HG02943 (cell line): ENCODE results near the gene BCL7C.
"Not testable (repeated sequence)": the region's sequence is repeated elsewhere in the genome, so short reads cannot be mapped to it uniquely, and the experiment has no call there.

ENCODE experiments used
- ATAC-seq: cut with Tn5 transposase; IDR thresholded peaks from one replicate; pipeline ENCODE4 v1.9.1; 2021; ENCODE audit warnings: mild to moderate bottlenecking, low read depth, moderate library complexity; ENCODE audit not compliant: unreplicated experiment

Gene BCL7C

DNA sequence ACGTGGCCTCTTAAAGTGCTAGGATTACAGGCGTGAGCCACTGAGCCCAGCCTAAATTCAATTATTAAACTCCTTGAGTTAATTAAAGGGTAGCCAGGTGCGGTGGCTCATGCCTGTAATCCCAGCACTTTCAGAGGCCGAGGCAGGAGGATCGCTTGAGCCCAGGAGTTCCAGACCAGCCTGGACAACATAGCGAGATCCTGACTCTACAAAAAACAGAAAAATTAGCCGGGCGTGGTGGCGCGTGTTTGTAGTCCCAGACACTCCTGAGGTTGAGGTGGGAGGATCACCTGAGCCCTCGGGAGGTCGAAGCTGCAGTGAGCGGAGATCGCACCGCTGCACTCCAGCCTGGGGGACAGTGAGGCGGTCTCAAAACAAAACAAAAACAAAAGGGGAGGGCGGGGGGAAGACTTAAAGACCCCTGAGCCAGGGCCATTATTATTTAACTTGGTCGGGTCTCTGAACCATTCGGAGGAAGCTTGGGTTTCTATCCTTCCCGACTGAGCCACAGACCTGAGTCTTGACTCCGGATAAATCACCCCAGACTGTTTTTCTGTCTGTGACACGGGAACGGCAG, 19.5 kb downstream of the BCL7C start:
- no peak for ATAC-seq

DNA sequence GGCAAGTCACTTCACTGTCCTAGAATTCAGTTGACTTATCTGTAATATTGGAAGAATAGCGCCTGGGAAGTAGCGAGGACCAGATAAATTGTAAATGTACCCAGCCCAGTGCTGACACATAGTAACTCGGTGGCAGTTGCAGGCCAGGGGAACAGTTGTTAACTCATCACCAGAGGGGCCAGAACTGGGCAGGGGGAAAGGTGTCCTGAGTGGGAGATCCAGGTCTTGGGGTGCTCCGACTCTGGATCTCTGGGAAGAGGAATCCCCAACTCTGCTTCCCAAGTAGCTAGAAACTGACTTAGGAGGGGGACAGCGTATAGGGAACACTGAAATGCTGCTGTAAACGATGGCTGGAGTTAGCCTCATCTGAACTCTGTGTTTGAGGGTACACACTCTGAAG, 23.0 kb downstream of the BCL7C start:
- no peak for ATAC-seq

DNA sequence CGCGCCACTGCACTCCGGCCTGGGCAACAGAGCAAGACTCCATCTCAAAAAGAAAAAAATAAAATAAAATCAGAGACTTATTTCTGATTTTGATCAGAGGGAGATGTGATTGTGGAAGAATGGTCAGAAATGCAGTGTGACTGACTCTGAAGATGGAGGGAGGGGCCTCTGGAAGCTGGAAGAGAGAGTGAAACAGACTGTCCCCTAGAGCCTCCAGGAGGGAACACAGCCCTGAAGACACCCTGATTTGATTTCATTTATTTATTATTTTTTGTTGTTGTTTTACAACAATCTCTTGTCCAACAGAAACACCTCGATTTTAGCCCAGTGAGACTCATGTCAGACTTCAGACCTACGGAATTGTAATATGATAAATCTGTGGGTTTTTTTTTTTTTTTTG, 26.1 kb downstream of the BCL7C start:
- ATAC-seq: no peak

DNA sequence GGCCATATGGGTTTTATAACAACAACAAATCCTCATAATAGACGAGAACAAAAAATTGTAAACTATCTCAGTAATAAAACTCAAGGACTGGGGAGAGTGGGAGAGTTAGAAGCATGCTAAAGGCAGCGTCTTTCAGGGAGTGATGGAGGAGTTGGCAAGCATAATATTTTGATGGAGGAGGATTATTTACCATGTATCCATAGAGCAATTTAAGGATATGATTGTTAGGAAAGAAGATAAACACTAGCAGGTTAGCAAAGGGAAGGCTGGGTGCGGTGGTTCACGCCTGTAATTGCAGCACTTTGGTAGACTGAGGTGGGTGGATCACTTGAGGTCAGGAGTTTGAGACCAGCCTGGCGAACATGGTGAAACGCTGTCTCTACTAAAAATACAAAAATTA, 27.8 kb downstream of the BCL7C start:
- no peak for ATAC-seq

DNA sequence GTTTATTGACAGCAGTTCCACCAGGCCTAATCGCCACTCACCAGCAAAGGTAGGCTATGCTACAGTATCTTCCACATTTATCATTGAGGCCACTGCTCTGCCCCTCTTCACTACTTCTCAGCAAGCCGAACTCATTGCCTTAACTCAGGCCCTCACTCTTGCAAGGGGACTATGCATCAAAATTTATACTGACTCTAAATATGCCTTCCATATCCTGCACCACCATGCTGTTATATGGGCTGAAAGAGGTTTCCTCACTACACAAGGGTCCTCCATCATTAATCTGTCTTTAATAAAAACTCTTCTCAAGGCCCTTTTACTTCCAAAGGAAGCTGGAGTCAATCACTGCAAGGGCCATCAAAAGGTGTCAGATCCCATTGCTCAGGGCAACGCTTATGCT, 30.7 kb downstream of the BCL7C start:
- ATAC-seq: not testable (repeated sequence)

DNA sequence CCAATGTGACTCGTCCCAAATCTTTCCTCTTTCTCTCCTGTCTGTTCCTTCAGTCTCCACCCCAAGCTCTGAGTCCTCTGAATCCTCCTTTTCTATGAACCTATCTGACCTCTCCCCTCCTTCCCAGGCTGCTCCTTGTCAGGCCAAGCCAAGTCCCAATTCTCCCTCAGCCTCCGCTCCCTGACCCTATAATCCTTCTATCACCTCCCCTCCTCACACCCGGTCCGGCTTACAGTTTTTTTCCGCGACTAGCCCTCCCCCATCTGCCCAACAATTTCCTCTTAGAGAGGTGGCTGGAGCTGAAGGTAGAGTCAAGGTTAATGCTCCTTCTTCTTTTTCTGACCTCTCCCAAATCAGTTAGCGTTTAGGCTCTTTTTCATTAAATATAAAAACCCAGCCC, 33.1 kb downstream of the BCL7C start:
- not testable (repeated sequence) for ATAC-seq

DNA sequence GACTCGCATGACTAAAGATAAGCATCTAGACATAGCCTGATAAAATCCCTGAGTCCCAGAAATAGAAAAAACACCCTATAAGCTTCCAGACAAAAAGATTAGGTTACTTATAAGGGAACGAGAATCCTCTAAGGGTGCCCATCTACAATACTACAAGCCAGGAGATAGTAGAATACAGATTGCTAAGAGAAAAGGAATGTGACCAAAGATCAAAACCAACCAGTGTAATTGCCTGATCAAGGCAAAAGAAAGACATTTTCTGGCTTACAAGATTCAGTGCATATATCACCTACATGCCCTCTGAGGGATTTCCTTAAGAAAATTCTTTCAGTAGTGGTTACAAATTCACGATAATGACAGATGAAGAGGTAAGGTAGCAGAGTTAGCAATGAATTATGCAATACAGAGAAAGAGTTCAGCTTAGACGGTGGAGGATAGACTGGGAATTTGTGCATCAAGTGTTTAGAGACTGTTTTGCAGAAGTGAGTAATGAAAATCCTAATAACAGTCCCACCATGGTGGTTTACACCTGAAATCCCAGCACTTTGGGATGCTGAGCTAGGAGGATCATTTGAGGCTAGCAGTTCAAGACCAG, 35.0 kb downstream of the BCL7C start:
- no peak for ATAC-seq

DNA sequence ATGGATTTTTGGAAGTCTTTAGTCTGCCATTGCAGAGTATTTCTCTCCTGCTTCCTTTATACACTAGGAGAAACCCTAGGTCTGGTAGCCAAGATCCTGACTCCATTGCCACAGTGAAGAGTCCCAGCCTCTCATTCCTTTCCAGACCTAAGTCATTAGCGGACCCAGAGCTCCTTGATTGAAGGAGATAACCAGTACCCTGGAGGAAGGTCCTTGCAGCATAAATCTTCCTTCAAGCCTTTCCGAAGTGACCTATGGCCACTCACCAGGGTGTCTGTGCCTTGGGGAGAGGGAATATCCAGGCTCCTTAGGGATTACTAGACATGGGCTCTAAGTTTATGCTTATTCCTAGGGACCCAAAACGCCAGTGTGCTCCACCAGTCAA, 35.8 kb downstream of the BCL7C start:
- no peak for ATAC-seq

DNA sequence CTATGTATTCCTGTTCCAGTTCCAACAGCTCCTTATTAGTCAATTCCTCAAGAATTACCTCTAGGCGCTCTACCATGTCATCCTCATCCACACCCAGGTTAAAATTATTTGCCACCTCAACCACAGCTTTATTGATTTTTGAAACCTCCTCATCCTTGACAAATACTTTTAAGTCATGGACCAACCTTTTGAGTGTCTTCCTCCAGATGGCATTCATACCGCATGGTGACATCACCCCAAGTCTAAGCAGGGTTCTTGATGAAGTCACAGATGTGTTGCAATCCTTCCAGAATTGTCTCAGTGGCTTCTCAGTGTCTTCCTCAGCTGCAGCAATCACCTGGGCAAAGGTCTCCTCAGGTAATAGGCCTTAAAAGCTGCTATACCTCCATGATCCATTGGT, 40.1 kb downstream of the BCL7C start:
- no peak for ATAC-seq

DNA sequence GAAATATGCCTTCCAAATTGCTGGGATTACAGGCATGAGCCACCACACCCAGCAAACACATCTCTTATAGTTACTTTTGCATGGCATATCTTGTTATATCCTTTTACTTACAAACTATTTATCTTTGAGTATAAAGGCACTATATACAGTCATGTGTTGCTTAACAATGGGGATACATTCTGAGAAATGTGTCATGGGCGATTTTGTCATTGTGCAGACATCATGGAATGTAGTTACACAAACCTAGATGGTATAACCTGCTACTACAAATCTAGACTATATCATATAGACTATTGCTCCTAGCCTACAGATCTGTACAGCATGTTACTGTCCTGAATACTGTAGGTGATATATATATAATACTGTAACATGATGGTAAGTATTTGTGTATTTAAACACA, 43.6 kb downstream of the BCL7C start:
- ATAC-seq: no peak

DNA sequence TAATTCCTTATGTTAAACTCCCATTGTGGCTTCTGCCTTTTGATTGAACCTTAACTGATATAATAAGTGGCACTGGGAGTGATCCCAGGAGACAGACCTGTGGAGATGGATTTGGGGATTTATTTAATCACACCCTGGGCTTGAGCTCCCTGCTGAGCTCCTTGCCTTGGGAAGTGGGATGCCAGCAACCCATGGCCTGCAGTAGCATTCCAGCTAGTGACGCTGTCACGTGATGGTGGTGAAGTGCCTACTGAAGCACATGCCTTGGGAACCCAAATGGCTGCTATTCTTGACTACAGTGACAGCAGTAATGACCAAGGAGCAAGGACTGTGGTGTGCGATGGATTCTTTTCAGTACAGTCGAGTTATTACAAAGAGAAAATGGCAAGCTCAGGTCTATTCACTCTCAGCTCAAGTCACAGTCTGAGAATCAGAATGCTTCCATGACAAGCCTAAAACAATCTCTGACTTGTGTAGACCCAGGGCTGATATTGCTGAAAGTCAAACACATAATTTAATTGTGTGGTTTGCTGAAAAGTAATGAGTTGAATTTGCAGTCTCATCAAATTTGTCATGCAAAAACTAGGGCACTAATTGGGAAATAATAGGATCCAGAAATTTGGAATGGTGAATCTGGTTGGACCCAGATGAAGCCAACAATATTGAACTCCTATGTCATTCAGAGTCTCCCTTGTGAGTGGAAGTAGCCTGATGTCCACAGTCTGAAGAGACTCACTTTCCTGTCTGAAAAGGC, 47.1 kb downstream of the BCL7C start:
- no peak for ATAC-seq

DNA sequence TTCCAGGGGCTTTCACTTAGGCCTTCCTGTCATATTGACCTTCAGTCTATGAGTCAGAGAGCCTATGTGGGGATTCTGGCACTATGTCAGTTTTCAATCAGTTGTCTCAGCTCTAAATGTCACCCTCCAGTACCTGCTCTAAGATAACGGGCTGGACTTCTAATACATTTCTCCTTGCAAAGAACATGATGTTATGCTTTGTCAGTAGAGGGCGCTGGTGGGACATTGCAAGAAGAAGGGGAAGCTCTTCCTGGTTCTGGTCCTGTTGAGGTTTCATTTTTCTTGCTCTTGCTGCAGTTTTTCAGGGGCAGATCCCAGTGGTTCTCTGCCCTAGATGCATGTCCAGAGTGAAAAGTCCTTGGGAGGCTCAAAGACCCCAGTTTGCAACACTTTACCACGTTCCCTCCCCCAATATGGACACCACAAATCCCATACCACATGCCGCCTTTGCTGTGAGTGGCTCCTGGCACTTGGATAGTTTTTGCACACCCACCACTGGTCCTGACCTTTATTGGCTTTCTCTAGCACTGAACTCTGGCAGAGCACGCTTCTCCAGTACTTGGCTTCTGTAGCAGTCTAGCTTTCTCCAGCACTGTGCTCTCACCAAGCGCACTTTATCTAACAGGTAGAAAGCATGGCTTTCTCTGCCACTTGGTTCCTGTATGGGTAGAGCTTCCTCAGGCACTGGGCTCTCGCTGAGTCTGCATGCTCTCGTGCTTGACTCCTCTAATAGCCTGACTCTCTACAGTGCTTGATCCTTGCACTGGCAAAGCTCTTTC, 49.0 kb downstream of the BCL7C start:
- no peak for ATAC-seq

DNA sequence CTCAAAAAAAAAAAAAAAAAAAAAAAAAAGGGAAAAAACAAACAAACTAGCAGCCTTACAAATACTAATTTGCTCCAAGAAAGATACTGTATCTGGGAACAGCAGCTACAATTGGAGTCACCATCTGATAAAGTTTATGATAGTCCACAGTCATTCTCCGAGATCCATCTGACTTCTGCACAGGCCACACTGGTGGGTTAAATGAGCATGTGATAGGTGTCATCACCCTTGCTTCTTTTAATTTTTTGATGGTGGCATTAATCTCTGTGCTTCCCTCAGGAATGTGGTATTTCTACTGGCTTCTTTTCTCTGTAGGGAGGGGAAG, 49.6 kb downstream of the BCL7C start:
- ATAC-seq: no peak

DNA sequence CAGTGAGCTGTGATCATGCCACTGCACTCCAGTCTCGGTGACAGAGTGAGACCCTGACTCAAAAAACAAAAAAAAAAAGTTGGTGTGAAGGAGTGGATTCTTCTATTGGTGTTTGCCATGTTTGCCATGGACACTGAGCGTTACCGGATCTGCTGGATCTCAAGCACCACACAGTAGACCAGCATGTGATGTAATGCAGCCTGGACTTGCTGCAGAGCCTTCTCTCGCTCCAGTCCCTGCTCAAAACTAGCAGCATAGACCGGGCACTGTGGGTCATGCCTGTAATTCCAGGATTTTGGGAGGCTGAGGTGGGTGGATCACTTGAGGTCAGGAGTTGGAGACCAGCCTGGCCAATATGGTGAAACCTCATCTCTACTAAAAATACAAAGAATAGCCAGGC, 50.4 kb downstream of the BCL7C start:
- ATAC-seq: no peak

DNA sequence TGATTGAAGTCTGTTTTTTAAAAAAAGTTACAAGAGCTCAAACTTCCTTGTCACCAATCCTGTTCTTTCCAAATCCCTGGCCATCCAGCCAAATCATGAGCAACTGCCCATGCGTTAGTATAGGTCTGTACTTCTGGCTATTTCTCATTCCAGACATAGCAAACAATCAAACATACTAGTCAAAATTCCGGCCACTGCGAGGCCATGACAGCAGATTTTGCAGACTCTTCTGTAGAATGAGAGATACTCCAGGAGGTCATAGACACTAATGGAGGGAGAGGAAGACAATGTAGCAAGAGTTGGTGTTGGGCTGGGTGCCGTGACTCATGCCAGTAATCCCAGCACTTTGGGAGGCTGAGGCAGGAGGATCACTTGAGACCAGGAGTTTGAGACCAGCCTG, 50.9 kb downstream of the BCL7C start:
- ATAC-seq: no peak

DNA sequence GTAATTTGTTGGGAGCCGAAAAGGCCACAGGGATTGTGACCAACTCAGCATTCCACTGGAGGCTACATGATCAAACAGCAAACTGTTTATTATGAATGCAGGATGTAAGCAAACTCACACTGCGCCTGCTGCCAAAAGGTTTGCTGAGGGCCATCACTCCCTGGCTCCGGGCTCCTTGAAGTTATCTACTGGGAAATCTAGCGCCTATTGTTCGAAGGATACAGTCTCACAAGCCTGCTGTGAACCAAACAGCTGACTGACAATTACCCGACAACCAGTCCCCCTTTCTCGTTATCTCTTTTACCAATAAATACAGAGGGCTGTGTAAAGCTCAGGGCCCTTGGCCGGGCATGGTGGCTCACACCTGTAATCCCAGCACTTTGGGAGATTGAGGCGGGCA, 52.5 kb downstream of the BCL7C start:
- ATAC-seq: no peak

DNA sequence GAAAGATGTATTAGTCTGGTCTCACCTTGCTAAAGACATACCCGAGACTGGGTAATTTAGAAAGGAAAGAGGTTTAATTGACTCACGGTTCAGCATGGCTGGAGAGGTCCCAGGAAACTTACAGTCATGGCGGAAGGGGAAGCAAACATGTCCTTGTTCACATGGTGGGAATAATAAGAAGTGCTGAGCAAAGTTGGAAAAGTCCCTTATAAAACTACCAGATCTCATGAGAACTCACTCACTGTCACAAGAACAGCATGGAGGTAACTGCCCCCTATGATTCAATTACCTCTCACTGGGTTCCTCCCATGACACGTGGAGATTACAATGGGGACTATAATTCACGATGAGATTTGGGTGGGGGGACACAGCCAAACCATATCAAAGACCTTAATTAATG, 53.3 kb downstream of the BCL7C start:
- no peak for ATAC-seq

DNA sequence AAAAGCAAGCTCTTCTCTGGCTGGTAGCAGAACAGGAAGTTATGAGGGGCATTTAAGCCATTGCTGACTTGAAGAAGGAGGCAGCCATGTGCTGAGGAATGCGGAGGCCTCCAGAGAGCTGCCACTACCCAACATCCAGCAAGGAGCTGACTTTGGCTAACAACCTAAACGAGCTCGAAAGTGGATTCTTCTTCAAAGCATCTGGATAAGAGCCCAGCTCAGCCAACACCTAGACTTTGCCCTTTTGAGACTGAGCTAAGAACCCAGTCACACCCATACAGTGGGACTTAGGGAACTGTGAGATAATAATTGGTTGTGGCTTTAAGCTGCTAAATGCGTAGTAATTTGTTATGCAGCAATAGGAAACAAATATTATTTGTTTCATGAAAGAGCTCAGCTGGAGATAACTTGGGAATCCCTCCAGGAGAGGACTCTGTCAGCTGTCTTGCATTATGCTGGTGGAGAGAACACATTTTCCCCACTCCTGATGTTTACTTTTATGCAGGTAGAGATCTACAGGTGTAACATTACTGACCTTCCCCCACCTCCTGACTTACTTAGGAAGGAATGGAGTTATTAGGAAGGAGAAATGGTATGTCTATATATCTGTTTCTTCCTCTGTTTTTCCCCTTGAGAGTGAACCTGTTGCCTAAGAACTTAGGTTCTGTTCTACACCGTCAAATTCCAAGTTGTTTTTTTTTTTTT, 54.2 kb downstream of the BCL7C start:
- ATAC-seq: no peak

DNA sequence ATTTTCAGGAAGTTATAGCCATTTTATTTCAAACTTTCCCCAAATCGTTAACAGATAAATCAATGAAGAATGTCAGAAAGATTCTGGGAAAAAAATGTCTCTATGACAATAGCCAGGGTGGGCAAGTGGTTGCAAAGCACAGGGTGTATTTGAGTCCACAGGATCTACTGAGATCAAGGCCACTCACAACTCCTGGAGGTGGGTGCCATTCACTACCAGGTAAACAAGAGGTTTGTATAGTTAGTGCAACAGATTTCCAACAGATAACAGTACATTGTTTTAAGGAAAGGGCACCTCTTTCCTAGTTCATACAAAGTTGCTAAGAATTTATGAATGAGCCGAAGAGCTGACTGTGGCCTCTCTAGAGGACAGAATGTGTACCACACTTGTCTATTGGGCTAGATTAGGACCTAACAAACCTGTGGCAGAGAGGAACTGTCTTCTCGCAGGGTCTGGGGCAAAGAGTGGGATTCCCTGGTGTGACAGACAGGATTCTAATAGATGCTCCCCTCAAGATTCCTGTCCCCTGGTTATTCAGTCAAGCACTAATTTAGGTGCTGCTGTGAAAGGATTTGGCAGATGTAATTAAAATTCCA, 54.9 kb downstream of the BCL7C start:
- no peak for ATAC-seq

DNA sequence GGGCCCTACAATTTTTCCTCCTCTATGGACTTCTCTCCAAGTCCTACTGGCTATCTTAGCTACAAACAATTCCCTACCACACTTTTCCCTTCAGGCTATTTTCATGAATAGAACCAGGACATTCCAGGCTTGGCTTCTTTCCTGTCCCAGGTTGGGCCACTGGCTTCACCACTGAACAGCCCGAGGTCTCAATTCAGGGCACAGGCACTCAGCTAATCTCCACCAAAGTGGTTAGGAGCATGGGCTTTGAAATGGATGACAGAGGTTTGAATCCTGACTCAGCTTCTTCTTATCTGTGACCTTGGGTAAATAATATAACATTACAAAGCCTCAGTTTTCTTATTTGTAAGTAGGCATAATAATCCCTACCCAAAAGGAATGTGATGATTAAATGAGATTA, 56.0 kb downstream of the BCL7C start:
- ATAC-seq: no peak
